Peyer's patch (tissue), 4 donors: ENCODE data around the gene TMIE.

Source experiments
- CTCF ChIP-seq, 6 experiments: fragments of 450-650 bp in 4 of 6; fragments of 200-600 bp in 2 of 6; sonication (generic) in 1 of 6; IDR thresholded peaks; one replicate each; pipeline ENCODE4 v1.5.1; 2017 to 2019; ENCODE audit warnings: antibody characterized with exemption in 6 of 6, mild to moderate bottlenecking in 3 of 6, moderate library complexity in 1 of 6
- POLR2A ChIP-seq, 2 donors: fragments of 450-650 bp; IDR thresholded peaks; one replicate each; pipeline ENCODE4 v1.5.1; 2017; ENCODE audit warnings: antibody characterized with exemption in 2 of 2, mild to moderate bottlenecking in 2 of 2, moderate library complexity in 2 of 2

- no peak for TF ChIP-seq CTCF (IDR thresholded peaks at IDR 0.05)
- TF ChIP-seq POLR2A (IDR thresholded peaks at IDR 0.05): no peak
Measured at GRCh38 chr3:46660003-46660402, 41.2 kb upstream of the TMIE start.
